GM21723 (cell line): ENCODE data around the gene NRDC.

Source experiments
- ATAC-seq: cut with Tn5 transposase; IDR thresholded peaks from one replicate; pipeline ENCODE4 v1.9.1; 2021; ENCODE audit warnings: mild to moderate bottlenecking, moderate library complexity; ENCODE audit not compliant: unreplicated experiment

Gene NRDC

GRCh38 chr1:51761351-51761750 lies 117.2 kb downstream of the NRDC start:
- no peak for ATAC-seq

GRCh38 chr1:51760872-51761271 lies 117.7 kb downstream of the NRDC start:
- no peak for ATAC-seq

GRCh38 chr1:51758310-51758709 lies 120.2 kb downstream of the NRDC start:
- ATAC-seq, result no peak

GRCh38 chr1:51756290-51756689 lies 122.2 kb downstream of the NRDC start:
- ATAC-seq, result no peak

- no peak for ATAC-seq
Observed at GRCh38 chr1:51755437-51755836, 123.1 kb downstream of the NRDC start.

- ATAC-seq, result no peak
Observed at GRCh38 chr1:51754666-51755065, 123.9 kb downstream of the NRDC start.

- no peak for ATAC-seq
Observed at GRCh38 chr1:51753969-51754368, 124.6 kb downstream of the NRDC start.

GRCh38 chr1:51752073-51752948 lies 126.2 kb downstream of the NRDC start:
- no peak for ATAC-seq

- no peak for ATAC-seq
Observed at GRCh38 chr1:51750729-51751128, 127.8 kb downstream of the NRDC start.

- no peak for ATAC-seq
Observed at GRCh38 chr1:51750218-51750617, 128.3 kb downstream of the NRDC start.

- no peak for ATAC-seq
Observed at GRCh38 chr1:51749151-51749550, 129.4 kb downstream of the NRDC start.

GRCh38 chr1:51745304-51745570 lies 133.3 kb downstream of the NRDC start:
- no peak for ATAC-seq

- peak; percentile 60 for ATAC-seq
Observed at GRCh38 chr1:51744506-51745303, 133.8 kb downstream of the NRDC start.

- ATAC-seq, result no peak
Observed at GRCh38 chr1:51741121-51741681, 137.3 kb downstream of the NRDC start.

GRCh38 chr1:51740652-51741051 lies 137.9 kb downstream of the NRDC start:
- ATAC-seq, result no peak
